Ovary (tissue), 3 donors: ENCODE results near the gene KRTAP10-7.

Experiments
- EP300 ChIP-seq: sonication (generic); formaldehyde crosslinking; IDR thresholded peaks from one replicate; pipeline ENCODE4 v1.6.1; 2017; ENCODE audit warnings: antibody characterized with exemption
- POLR2A ChIP-seq: fragments of 450-650 bp; IDR thresholded peaks from one replicate; pipeline ENCODE4 v1.6.1; 2017; ENCODE audit warnings: antibody characterized with exemption, mild to moderate bottlenecking, moderate library complexity
- TF ChIP-seq, protein P1 (sequence below), 3 donors: fragments of 450-650 bp in 2 of 3; fragments of 200-600 bp in 1 of 3; IDR thresholded peaks; one replicate each; pipeline versions ENCODE4 v1.5.1 to v1.8.0; 2016 to 2022; ENCODE audit warnings: antibody characterized with exemption in 3 of 3, mild to moderate bottlenecking in 1 of 3
- donor health status: DM: no; HTN: no; CAD: no.

DNA sequence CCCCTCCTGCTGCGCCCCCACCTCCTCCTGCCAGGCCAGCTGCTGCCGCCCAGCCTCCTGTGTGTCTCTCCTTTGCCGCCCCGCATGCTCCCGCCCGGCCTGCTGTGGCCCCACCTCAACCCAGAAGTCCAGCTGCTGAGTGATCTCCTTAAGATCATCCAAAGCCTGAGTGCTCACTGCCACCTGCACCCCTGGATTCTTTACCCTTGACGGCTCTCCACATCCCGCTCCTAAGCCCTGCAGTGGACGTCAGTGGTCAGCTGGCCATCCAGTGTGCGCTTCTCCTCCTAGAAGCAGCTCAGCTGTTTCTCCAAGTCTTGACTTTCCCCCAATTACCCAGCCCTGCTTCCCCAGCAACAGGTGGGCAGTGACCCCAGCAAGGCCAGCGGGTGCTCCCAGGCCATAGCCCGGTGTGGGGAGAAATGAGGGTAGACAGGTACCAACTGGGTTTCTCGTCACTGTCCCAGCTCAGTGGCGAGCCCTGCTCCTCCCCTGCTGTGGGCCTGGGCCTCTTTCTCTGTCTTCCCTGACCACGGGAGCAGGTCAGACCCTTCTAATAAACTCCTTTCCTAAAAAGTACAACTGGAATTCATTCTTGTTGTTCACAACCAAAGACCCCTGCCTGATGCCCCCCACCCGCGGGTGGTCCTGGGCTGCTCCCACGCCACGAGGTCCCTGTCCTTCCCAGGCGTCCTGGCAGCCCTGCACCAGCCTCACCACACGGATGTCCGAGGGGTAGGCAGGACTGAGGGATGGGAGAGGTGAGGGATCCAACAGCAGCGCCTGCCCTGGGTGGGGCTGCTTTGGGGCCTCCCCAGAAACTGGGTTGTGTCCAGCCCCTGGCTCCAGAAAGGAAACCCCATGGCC is 1.4 kb downstream of the KRTAP10-7 start:
- TF ChIP-seq EP300, result no peak
- TF ChIP-seq, protein P1, sequence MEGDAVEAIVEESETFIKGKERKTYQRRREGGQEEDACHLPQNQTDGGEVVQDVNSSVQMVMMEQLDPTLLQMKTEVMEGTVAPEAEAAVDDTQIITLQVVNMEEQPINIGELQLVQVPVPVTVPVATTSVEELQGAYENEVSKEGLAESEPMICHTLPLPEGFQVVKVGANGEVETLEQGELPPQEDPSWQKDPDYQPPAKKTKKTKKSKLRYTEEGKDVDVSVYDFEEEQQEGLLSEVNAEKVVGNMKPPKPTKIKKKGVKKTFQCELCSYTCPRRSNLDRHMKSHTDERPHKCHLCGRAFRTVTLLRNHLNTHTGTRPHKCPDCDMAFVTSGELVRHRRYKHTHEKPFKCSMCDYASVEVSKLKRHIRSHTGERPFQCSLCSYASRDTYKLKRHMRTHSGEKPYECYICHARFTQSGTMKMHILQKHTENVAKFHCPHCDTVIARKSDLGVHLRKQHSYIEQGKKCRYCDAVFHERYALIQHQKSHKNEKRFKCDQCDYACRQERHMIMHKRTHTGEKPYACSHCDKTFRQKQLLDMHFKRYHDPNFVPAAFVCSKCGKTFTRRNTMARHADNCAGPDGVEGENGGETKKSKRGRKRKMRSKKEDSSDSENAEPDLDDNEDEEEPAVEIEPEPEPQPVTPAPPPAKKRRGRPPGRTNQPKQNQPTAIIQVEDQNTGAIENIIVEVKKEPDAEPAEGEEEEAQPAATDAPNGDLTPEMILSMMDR (IDR thresholded peaks at IDR 0.05), result no peak
- TF ChIP-seq POLR2A, result no peak
